Activated naive CD4-positive, alpha-beta T cell treated with Interleukin-2 at 50 U/mL for 16 hours (primary cell): ENCODE results near the gene NT5E.
"Not testable (repeated sequence)": the region's sequence is repeated elsewhere in the genome, so short reads cannot be mapped to it uniquely, and the experiment has no call there.

Experiments
- DNase-seq: peaks from one replicate; pipeline ENCODE4 v3.0.0-alpha.2; 2020

The NT5E gene

DNA sequence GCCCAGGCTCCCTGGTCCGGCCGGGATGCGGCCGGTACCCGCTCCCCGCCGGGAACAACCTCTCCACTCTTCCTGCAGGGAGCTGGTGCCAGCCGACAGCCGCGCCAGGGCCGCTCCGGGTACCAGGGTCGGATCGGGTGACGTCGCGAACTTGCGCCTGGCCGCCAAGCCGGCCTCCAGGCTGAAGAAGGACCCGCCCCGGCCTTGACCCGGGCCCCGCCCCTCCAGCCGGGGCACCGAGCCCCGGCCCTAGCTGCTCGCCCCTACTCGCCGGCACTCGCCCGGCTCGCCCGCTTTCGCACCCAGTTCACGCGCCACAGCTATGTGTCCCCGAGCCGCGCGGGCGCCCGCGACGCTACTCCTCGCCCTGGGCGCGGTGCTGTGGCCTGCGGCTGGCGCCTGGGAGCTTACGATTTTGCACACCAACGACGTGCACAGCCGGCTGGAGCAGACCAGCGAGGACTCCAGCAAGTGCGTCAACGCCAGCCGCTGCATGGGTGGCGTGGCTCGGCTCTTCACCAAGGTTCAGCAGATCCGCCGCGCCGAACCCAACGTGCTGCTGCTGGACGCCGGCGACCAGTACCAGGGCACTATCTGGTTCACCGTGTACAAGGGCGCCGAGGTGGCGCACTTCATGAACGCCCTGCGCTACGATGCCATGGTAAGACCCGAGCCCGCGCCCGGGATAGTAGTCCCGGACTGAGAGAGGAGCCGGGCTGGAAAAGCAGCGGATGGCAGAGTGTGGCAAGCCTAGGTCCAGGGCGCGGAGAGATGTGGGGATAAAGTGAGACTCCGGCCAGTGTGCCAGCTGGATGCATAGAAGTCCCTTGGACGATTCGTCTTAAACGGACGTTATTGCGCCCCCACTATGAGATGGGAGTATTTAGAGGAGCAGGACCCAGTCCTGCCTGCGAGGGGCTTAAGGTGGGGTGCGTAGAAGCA is at the start of gene NT5E:
Gene NT5E, plus strand, starts transcription at position 266 of the 942 bp plus-strand sequence. Its CDS starts 57 bp downstream, at position 323.
- peak; percentile 32 for DNase-seq

DNA sequence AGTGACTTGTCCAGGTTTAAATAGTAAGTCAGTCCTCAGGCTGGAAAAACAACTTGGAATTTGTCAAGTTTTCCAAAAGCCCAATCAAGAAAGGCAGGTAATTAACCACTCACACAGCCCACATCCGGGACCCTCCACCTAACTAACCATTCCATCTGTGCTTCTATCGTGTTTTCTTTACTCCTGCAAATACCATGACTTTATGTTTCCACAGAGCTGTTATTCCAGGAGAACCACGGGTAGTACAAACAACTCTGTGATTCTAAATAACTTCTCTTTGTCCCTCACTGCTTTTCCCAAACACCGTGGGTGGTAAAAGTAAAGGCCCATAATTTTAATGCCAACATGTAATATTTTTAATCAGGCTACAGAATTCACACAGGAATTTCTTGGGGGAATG is 49.6 kb upstream of the NT5E start:
- DNase-seq = no peak

DNA sequence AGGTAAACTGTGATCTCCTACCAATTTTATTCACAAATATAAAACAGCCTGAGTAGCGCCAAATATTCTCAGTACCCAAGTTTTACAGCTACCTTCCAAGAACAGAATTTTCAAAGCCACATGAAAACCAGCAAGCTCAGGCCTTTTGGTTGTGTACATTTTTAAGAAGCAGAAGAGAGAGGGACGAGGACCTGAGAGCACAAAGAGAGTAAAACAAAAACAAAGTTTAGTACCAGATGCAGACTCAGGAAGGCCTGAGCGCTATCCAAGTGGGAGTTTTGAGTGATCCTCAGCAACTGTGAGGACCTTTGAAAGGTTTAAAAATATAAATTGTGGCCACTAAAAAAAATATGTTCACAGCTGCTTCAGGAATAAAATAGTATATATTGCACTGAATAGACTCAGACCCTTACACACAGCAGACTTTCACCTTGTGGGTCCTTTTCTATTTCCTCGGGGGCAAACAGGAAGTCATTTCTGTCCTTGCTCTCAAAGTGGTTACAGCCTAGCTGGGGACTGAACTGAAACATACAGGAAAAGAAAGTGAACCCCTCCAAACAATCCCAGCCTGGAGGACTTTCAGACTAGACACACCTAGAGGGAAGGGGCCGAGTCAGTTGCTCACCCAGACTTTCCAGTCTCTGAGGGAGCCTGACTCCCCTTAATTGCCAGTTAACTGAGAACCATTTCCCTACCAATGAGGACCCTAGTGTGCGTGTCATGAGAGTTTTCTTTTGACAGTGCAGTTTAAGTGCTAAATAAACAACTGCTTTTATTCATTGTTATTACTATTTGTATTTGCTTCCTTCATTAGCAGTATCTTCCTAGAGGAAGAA is 48.5 kb upstream of the NT5E start:
- no peak for DNase-seq

DNA sequence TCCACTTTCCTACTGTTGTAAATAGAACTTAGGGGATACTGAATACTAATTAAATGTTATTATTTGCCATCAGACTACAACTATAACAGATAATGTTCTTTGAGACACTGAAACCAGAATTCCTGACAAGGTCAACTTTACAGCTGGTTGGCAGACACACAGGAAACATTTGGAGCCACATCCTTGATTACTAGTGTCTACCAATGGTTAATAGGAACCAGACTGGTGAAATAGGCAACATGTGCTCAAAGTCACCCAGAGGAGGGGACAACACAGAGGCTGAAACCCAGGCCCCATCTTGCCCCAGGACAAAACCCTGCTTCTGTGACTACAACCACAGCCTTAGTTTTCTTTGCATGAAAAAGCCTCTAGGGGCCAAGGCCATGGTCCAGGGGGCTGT is 47.8 kb upstream of the NT5E start:
- no peak for DNase-seq

DNA sequence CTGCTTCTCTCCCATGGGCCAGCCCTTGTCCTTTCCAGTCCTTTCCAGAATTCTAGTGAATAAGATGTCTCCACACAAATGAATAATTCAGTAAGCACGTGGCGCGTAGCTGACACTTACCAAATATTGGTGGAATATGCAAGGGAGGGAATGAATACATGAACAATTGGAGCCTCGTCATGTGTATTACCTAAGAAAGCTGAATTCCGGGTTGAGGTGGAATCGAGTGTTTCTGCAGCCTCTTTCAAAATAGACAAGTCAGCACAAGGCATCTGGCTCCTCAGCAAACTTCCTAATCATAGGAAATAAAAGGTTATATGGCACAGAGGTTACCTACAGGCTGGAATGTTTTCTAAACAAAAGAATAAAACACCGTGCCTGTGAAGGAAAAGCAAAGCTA is 47.0 kb upstream of the NT5E start:
- DNase-seq = no peak

DNA sequence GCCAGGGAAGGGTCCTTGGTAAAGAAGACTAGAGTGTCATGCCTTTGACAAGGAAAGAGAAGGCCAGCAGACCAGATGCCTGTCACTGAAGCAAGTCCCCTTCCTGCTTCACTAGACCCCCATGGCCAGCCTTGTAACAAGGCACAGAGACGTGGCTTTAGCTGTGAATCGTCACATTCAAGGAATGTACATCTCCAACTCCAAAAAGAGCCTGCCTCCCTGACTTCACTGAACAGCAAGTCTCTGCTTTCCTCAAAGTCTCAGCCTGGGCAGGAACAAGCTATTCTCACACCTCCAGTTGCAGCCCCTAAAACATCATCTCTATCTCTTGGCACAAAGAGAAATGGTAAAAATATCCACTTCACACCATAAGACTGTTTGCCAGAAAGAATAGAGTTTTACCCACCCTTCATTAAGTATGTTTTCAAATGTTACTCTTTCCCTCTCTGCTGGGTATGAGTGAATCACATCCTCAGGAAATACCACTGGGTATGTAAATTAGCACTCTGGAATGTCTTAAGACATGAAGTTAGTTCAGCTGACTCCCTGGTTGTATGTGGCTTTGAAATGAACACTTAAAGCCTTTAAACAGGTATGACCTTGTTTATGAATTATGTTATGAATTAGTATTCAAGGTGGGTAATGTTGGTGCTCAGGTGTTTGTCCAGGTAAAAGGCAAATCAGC is 46.4 kb upstream of the NT5E start:
- no peak for DNase-seq

DNA sequence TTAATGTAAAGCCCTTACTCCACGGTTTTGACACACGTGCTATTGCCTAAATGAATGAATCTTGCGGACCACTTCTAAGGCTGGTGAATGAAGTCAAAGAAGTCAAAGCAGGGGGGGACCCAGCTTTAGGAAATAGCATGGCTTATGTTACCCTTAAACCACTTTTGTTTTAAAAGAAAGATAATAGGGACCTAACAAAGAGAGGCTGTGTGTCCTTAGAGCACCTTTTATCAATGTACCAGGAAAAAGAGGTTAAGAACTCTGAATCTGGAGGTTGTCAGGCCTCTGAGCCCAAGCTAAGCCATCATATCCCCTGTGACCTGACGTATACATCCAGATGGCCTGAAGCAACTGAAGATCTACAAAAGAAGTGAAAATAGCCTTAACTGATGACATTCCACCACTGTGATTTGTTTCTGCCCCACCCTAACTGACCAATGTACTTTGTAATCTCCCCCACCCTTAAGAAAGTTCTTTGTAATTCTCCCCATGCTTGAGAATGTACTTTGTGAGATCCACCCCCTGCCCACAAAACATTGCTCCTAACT is 45.8 kb upstream of the NT5E start:
- DNase-seq = not testable (repeated sequence)

DNA sequence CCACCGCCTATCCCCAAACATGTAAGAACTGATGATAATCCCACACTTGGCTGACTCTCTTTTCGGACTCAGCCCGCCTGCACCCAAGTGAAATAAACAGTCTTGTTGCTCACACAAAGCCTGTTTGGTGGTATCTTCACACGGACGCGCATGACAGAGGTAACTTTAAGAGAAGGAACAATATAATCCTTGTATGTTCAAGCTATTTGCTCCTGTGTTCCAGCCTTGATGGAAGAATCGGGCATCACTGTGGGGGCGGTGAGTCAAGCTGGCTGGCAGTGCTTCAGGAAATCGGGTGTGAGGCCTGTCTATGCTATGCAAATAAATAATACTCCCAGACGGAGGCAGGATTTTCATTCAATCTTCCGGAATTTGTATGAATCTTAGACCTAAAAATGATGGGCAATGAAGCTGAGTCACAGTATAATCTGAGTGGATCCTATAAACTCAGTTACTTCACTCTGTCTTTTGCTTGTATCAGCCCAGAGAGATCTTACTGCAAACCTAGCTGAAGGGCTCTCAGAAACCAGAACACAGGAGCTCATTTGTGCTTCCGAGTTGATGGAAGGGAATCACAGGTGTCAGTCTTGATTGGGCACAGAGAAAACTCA is 45.2 kb upstream of the NT5E start:
- DNase-seq = no peak

DNA sequence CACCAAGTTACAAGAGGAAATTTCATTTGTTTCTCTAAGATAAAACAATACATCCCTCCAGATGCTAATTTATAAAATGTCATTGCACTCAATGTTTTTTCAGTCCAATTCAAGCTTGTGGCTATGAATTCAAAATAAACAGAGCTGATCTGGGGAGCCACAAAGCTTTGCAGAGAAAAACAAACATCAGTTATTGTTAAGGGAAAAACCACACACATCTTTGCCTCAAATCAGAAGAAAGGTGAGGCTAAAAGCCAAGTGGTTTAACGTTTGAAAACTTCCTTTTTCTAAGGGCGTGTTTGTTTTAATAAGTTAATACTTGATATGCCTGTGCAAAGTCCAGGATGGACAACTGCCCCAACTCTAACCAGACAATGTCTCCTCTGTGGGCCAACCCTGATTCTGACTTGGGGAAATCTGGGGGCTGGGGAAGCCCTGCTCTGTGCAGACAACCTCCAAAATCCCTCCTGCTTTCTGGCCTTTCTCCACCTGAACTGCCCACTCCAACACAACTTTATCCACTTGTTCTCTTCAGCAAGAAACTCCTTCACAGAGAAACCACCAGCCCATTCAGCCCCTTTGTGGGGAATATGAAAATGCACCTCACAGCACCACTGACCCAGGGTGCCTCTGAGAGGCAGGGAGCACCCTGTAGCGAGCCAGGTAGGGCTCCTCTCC is 44.6 kb upstream of the NT5E start:
- DNase-seq = no peak

DNA sequence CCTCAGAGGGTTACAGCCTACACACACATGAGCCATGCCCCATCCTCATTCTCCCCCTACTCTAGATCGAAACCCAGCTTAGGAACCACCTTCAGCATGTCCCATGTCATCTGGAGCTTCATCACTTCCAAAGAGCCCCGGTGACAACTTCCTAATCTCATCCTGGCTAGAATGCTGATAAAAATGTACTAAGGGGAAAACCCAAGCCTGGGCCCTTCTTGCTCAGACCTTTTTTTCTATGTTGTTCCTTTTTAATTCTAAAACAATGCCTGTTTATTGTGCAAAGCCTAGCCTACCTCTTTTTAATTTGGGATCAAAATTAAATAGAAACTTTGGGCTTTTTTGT is 44.1 kb upstream of the NT5E start:
- no peak for DNase-seq

DNA sequence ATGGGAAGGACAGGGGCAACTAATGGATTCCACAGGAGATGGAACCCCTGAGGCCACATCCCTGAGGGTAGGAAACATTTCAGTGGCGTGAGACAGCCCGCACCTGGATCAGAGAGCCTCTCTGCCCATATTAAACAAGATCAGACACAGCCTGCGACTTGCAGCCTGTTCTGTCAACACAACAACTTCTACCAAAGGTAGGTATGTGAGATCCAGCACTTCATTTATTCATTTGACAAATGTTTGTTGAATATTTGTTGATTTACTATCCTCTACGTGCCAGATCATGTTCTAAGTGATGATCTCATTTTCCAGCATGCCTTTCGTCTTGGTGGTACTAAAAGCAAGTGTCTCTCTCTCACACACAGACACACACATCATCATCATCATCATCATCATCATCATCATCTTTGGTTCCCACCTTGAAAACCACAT is 43.2 kb upstream of the NT5E start:
- DNase-seq = no peak

DNA sequence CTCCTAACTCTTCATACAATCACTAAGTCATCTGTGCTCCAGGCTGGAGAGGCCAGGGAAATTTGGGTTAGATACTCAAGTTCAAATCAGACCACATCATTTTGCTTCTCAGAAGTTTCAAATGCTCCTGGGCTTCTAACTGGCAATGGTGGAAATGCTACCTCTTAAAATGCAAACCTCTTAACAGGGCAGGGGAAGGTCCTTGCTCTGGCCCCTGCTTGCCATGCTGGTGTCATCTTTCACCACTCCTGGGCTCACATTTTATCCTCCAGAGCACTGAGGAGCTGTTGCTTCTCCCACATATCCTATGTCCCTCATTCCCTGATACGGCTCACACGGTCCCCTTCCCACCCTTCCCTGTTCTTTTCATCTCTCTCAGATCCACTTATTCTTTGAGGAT is 41.8 kb upstream of the NT5E start:
- no peak for DNase-seq

DNA sequence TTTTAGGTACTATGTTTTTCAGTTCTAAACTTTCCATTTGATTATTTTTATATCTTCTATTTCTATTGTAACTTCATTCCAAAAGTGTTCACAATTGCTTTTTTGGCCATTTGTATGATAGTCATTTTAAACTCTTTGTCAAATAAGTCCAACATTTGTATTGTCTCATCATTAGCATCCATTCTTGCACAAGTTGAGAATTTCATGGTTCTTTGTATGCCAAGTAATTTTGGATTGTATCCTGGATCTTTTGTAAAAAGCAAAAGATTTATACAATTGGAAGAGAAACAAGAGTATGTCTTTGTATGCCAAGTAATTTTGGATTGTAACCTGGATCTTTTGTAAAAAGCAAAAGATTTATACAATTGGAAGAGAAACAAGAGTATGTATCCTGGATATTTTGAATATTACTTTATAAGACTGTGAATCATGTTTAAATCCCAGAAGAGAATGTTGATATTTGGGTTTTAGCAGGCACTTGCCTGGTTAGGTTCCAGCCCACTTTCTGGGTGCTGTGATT is 36.9 kb upstream of the NT5E start:
- DNase-seq = no peak

DNA sequence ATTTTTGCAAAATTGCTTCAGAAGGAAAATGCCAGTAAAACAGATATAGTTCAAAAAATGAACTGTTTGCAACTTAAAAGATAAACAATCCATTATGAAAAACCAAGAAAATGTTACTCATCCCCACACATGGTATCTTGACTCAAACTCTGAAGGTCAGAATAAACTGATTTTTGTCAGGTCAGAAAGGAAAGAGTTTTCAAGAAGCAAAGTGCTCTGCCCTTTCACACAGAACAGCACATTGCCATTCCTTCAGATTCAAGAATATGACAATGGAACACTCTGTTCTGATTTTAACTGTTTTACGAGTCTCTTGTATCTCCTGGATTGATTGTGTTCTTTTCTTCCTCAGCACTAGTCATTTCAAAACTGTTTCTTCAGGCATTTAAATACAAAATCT is 33.8 kb upstream of the NT5E start:
- no peak for DNase-seq

DNA sequence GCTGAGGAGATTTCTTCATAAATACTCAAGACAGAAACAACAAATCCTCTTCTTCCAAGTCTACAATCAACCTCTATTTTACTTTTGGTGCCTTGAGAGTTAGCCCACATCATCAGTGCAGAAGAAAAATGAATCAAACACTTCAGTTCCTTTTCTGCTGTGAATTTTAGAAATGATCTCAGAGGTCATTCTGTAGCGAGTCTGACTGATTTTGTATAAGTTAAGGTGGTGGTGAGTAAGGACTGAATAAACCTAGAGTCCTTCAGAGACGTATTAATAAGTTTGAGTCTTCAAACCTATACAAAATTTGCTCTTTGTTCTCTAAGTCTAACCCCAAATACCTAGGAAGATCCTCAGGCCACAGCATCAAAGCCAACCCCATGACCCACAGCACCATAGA is 33.1 kb upstream of the NT5E start:
- DNase-seq = no peak

DNA sequence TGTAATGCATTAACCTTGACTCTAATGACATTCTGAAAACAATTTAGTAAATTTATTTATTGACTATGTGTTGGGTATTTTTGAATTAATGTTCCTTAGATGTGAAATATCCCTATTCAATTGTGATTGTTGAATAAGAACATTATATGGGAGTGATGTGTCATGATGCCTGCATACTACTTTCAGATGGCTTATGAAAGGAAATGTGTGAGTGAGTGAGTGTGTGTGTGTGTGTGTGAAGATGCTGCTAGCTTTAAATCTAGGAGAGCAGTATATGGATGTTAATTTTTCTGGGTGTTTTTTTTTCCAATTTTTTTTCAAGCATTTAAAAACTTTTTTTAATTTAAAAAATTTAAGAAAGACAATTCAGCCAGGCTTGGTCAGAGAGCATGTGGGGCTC is 32.5 kb upstream of the NT5E start:
- DNase-seq = no peak

DNA sequence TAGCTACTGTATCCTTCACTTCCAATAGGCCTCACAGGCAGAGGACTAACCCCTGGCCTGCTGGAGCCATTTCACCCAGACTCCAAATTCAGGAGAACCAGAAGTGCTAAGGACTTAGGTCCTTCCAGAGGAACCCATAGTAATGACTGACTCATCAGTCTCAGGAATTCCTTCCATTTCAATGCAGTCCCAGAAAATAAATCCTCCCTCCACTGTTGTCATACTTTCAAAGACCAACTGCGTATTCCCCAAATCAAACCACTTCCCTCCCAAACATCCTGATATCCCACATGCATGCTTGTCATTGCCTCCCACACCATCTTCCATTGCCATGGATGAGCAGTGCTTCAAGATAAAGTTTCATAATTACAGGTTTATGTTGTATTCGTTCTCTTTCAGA is 31.8 kb upstream of the NT5E start:
- no peak for DNase-seq

DNA sequence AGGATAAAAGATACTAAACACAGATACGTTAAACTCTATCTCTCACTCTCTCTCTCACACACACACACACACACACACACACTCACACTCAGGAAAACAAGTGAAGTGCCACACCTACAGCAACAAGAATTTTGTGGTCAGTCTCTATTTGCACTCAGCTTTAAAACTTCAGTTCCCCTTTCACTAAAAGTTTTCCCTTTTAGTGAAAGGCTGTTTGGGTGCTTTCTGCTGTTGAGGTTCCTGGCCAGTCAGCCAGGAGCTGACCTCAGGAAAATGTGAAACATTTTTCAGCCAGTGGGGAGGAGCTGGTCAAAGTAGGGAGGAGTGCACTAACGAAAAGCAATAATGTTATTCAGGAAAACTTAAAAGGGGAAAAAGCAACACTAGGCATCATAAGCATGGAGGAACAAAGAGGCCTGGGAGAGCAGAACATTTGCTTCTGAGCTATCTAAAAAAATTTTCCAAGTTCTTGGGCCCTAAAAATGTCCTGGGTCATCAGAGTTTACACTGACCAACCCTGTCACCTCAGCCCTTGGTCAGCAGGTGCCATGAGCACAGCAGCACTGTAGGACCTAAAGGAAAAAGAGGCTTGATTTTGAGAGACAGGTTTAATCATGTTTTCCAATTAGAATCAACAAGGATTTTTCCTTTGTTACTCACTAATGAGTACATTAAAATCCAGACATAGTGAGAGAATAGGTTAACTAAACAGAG is 30.7 kb upstream of the NT5E start:
- DNase-seq = no peak

DNA sequence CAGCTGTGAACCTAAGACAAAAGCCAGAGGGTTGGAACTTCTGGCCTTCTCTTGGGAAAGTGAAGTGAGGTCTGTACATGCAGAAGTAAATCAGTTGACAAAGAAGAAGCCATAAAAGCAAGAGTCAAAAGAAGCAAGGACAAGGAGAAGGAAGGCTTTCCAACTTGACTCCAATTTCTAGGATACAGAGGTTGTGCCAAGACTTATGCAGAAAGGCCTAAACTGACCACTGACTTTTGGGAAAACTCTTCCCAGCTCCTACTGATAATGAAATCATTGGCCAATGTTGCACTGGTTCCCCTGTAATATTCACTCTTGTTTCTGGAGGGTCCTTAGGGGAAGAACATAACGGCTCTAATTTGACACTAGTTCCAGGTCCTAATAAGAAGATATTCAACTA is 29.3 kb upstream of the NT5E start:
- no peak for DNase-seq

DNA sequence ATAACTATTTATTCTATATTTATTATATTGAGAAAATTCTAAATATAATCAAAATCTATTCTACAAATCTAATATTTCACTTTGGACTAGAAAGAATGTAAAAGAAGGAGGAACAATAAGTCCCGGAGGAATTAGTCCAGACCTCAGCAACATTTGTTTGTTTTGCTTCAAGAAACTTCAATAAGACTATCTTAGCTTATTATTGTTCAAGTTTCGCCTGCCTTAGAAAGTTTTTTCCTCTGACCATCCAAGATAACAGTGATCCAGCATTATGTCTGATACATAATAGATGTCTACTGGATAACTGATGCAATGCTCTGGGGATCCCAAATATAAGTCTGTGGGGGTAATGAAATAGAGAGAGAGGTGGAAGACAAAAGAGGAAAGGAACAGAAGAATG is 28.7 kb upstream of the NT5E start:
- no peak for DNase-seq

DNA sequence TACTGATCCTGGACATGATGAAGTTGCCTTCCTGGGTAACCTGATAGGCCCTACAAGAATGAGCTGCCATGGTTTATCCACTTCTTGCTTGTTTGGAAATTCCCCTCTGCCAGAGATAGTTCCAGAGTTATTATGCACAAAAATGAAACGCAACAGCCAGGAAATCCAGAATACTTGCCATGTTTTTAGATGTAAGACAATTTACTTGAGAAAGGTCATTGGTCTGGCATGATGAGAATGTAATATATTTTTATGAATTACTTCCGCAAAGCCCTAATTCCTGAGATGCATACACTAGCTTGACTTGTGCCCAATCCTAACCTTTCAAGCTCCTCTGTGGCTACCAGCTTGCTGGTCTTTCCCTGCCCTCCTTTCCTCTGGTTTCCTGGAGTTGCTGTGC is 27.9 kb upstream of the NT5E start:
- no peak for DNase-seq
